ENCODE measurements around the gene SORL1.
"Not testable (repeated sequence)": the region's sequence is repeated elsewhere in the genome, so short reads cannot be mapped to it uniquely, and the experiment has no call there.

Gene SORL1

GRCh38 chr11:121451986-121452608, at the start of gene SORL1:
Gene SORL1, plus strand, starts transcription at chr11:121452314. Its CDS starts 18 bp downstream, at chr11:121452332.
- peak; percentile 76 for DNase-seq

DNA sequence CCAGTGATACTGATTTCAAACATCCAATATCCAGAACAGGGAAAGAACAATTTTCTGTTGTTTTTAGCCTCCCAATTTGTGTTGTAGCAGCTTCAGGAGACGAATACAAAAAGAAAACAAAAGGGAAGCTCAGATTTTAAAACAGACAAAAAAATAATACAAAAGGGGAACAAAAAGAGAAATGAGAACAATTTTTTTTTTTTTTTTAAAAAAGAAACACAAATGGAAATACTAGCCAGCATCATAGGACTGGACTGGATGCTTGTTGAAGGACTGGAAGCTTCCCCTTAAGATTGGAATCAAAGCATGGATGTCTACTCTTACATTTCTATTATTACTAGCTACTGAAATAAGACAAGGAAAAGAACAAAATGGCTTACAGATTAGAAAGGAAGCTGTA, 46.5 kb upstream of the SORL1 start:
- DNase-seq: no peak

- no peak for DNase-seq
Observed at GRCh38 chr11:121406291-121406690, 45.8 kb upstream of the SORL1 start.

DNA sequence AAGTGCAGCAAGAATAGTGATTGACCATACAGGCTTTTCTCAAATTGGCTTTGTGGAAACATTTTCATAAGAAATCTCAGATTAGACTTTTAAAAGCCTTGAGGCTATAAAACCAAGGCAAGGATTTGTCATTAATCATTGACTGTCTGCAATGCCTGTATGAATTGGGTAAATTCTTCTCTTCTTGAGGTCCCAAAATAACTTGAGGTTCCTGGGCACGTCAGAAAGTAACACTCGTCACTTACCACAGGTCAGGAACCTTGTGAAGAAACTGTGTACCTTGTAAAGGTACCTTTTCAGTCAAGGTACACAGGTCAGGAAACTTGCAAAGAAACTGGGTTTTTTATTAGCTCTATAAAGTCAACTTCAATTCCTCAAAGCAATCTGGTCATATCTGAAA, 43.3 kb upstream of the SORL1 start:
- no peak for DNase-seq

DNA sequence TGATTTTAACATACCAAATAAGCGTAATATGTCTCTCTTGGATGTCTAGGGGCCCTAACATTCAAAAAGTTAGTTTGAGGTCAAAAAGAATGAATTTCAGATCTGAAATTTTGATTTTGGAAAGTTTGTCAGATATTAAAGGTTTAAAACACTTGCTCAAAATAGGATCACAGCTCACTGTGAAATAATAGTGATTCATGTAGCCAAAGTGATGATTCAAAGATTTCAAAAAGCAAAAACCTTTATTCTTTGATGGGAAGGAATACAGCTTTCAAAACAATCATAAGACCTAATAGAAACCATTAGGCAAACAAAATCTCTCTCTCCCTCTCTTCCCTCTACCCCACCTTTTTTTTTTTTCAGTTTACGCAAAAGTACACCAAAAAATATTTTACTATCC, 42.1 kb upstream of the SORL1 start:
- not testable (repeated sequence) for DNase-seq

- DNase-seq: not testable (repeated sequence)
Observed at GRCh38 chr11:121411330-121411729, 40.8 kb upstream of the SORL1 start.

GRCh38 chr11:121412000-121412587, 40.0 kb upstream of the SORL1 start:
- no peak for DNase-seq

GRCh38 chr11:121412711-121413415, 39.3 kb upstream of the SORL1 start:
- no peak for DNase-seq

DNA sequence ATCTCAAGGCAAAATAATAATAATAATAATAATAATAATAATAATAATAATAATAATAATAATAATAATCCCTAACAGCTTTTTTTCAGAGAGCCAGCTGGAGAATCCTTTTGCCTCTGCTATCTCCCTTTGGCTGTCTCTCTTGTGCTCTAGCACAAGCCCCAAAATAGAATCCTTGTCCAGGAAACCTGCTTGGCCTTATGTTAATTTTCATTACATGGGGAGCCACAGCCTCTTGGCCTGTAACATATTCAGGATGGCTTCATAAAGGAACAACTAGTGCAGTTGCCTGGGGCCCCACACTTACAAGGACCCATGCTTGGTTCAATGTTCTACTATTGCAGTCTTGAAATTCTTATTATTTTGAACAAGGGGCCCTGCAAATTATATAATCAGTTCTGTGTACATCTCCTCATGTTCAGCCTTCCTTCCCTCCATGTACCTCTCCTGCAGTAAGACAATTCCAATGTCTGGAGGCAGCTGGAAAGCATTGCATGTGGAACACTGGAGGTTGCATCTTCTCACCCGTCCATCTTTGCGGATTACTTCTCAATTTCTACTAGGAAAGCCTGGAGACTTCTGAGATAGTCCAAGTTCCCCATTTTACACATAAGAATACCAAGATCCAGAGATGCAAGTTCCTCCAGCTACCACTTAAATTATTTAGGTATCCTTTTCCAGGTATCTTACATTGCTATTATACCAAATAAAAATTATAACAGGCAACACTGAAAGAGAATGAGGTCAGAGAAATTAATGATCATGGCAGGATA, 37.8 kb upstream of the SORL1 start:
- DNase-seq: no peak

- DNase-seq: no peak
Observed at GRCh38 chr11:121415856-121416255, 36.3 kb upstream of the SORL1 start.

GRCh38 chr11:121417055-121417551, 35.0 kb upstream of the SORL1 start:
- DNase-seq: peak; percentile 76

- DNase-seq: no peak
Observed at GRCh38 chr11:121417607-121418006, 34.5 kb upstream of the SORL1 start.

DNA sequence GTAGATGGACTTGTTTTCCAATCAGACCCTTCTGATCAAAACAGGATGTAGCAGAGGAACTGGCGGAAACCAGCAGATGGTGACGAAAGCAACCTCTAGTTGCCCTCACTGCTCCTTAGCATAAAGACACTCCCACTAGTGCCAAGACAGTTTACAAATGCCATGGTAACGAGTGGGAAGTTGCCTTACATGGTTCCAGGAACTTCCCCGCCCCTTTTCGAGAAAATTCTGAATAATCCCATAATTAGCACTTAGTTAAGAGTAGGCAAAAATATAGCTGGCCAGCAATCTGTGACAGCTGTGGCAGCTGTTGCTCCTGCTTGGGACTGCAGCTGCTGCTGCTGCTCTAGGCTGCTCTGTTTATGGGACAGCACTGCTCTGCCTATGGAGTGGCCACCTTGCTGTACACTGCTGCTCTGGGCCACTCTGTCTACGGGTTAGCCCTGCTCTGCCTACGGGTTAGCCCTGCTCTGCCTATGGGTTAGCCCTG, 33.4 kb upstream of the SORL1 start:
- DNase-seq: peak; percentile 91

GRCh38 chr11:121419836-121420235, 32.3 kb upstream of the SORL1 start:
- no peak for DNase-seq

DNA sequence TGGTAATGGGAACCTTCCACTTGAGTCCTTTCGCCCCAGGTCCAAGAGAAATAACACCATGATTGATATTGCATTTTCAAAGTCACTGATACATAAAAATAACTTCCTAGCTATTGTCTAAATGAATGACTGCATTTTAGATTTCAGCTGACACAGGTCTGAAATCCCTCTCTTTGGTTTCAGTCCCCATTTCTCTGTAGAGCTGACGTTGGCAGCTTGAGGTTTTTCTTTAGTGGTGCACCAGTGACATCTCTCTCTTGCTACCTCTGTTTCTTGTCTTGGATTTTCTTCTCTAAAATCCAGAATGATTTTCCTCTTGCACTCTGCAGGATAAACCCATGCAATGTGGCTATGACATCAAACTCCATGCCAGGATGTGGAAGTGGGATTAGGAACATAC, 31.7 kb upstream of the SORL1 start:
- DNase-seq: no peak

- DNase-seq: no peak
Observed at GRCh38 chr11:121421149-121421901, 30.8 kb upstream of the SORL1 start.

- DNase-seq: peak; percentile 32
Observed at GRCh38 chr11:121422675-121423074, 29.4 kb upstream of the SORL1 start.

GRCh38 chr11:121425828-121426227, 26.3 kb upstream of the SORL1 start:
- DNase-seq: no peak

GRCh38 chr11:121426476-121427399, 25.4 kb upstream of the SORL1 start:
- peak; percentile 44 for DNase-seq

GRCh38 chr11:121427400-121427744, 24.7 kb upstream of the SORL1 start:
- DNase-seq: no peak

DNA sequence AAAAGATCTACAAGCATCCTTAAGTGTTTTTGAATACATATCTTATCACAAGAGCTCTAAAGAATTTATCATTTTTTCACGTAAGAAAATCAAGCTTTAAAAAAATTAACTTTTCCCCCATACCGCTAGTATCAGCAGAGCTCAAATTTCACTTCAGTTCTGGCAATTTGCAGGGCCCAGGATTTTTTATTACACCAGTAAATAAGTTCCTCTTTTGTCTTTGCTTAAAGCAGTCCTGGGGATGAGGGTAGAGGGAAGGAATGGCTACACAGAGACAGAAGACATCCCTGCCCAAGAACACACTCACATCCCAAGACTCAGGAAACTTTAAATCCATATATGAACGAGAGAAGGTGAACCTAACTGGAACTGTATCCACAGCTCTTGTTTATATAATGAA, 22.6 kb upstream of the SORL1 start:
- DNase-seq: no peak
